SKM-1 treated with dmso at 0.1 percent for 144 hours (cell line): ENCODE measurements around the gene DUSP8.
A peak's percentile ranks its signal among the peaks of the same experiment; 100 is the strongest.
"Not testable (repeated sequence)": the region's sequence is repeated elsewhere in the genome, so short reads cannot be mapped to it uniquely, and the experiment has no call there.

Experiments used
- DNase-seq: peaks from one replicate; lab custom pipeline; 2025; ENCODE audit not compliant: unreplicated experiment; lab: John Stamatoyannopoulos, UW

DUSP8 gene

GRCh38 chr11:1516273-1517067 lies 55.6 kb downstream of the DUSP8 start:
- no peak for DNase-seq

GRCh38 chr11:1515082-1516060 lies 56.7 kb downstream of the DUSP8 start:
- DNase-seq = peak; percentile 34

GRCh38 chr11:1514336-1515061 lies 57.6 kb downstream of the DUSP8 start:
- no peak for DNase-seq

- DNase-seq = no peak
Measured at GRCh38 chr11:1513326-1514296, 58.5 kb downstream of the DUSP8 start.

GRCh38 chr11:1512531-1513258 lies 59.4 kb downstream of the DUSP8 start:
- not testable (repeated sequence) for DNase-seq

GRCh38 chr11:1511937-1512496 lies 60.1 kb downstream of the DUSP8 start:
- no peak for DNase-seq

- DNase-seq = no peak
Measured at GRCh38 chr11:1510928-1511327, 61.1 kb downstream of the DUSP8 start.

GRCh38 chr11:1510351-1510750 lies 61.7 kb downstream of the DUSP8 start:
- DNase-seq = not testable (repeated sequence)

GRCh38 chr11:1509626-1510255 lies 62.3 kb downstream of the DUSP8 start:
- DNase-seq = no peak

GRCh38 chr11:1508986-1509385 lies 63.1 kb downstream of the DUSP8 start:
- DNase-seq = no peak

- no peak for DNase-seq
Measured at GRCh38 chr11:1508491-1508891, 63.6 kb downstream of the DUSP8 start.

- DNase-seq = no peak
Measured at GRCh38 chr11:1507381-1508140, 64.5 kb downstream of the DUSP8 start.

GRCh38 chr11:1506981-1507380 lies 65.1 kb downstream of the DUSP8 start:
- no peak for DNase-seq

- DNase-seq = no peak
Measured at GRCh38 chr11:1505480-1505879, 66.6 kb downstream of the DUSP8 start.

- no peak for DNase-seq
Measured at GRCh38 chr11:1504581-1505290, 67.3 kb downstream of the DUSP8 start.

- no peak for DNase-seq
Measured at GRCh38 chr11:1504138-1504537, 67.9 kb downstream of the DUSP8 start.
